HepG2 (cell line): ENCODE results near the gene NME8. TPM values are rescaled to one million over a fixed set of nuclear protein-coding genes. Genes with fewer than 3 reads are reported as not detected.

Source experiments
- GFI1 ChIP-seq: sonication (generic); formaldehyde crosslinking; IDR thresholded peaks from 2 replicates; pipeline ENCODE4 v1.5.0; 2020; ENCODE audit warnings: missing genetic modification reagents, mild to moderate bottlenecking, borderline replicate concordance
- KLF9 ChIP-seq: IDR thresholded peaks from 2 replicates; pipeline ENCODE4 v1.6.1; 2016; ENCODE audit warnings: low read depth
- NFYC ChIP-seq: IDR thresholded peaks from 2 replicates; pipeline ENCODE4 v1.6.1; 2016; ENCODE audit warnings: missing genetic modification reagents, missing compliant biosample characterization
- TCF7L2 ChIP-seq: IDR thresholded peaks from 2 replicates; pipeline ENCODE4 v1.6.1; 2011; ENCODE audit warnings: mild to moderate bottlenecking, low read depth, low read length, moderate library complexity
- ZFP36 ChIP-seq: fragments of 150-350 bp; IDR thresholded peaks from 2 replicates; pipeline ENCODE4 v1.6.1; 2018; ENCODE audit warnings: borderline replicate concordance, low read length, low read depth; ENCODE audit not compliant: partially characterized antibody
- ZNF263 ChIP-seq: sonication (generic); formaldehyde crosslinking; IDR thresholded peaks from 2 replicates; pipeline ENCODE4 v1.4.0; 2020; ENCODE audit warnings: missing genetic modification reagents
- ZNF572 ChIP-seq: sonication (generic); formaldehyde crosslinking; IDR thresholded peaks from 2 replicates; pipeline ENCODE4 v1.5.1; 2020; ENCODE audit warnings: mild to moderate bottlenecking, missing genetic modification reagents
- polyA plus RNA-seq, 8 experiments: library from polyadenylated mRNA; depleted of rRNA in 3 of 8; stranded (reverse) in 7 of 8; unstranded in 1 of 8; fragments of >200 nt; fragmentation: Illumina TruSeq in 4 of 8; extraction: Trizol in 4 of 8; gene quantifications; 2 replicates each; pipeline versions ENCODE4 v1.2.1 to v1.2.3, GENCODE V29; 2011 to 2016; ENCODE audit warnings: low read depth in 4 of 8, missing spikeins in 1 of 8, mixed read lengths in 1 of 8; ENCODE audit not compliant: insufficient read depth in 1 of 8
- total RNA-seq, 5 experiments: library from RNA; depleted of rRNA; stranded (reverse); fragments of >200 nt; fragmentation: Illumina TruSeq; extraction: Trizol; gene quantifications; 2 replicates each; pipeline ENCODE4 v1.2.3, GENCODE V29; 2016; ENCODE audit warnings: low read depth in 1 of 5
- TF ChIP-seq, protein P1 (sequence below): IDR thresholded peaks from 2 replicates; pipeline ENCODE4 v1.6.1; 2016; ENCODE audit warnings: missing compliant biosample characterization, missing genetic modification reagents, borderline replicate concordance
- TF ChIP-seq, protein P2 (sequence below): IDR thresholded peaks from 2 replicates; pipeline ENCODE4 v1.6.1; 2016; ENCODE audit warnings: missing genetic modification reagents, missing compliant biosample characterization
- TF ChIP-seq, protein P3 (sequence below): IDR thresholded peaks from 2 replicates; pipeline ENCODE4 v1.6.1; 2016; ENCODE audit warnings: mild to moderate bottlenecking, missing biosample characterization, missing genetic modification reagents
- TF ChIP-seq, protein P4 (sequence below): sonication (generic); formaldehyde crosslinking; IDR thresholded peaks from 2 replicates; pipeline ENCODE4 v1.8.0; 2022; ENCODE audit warnings: low read depth, missing genetic modification reagents
- TF ChIP-seq, protein P5 (sequence below): sonication (generic); formaldehyde crosslinking; IDR thresholded peaks from 2 replicates; pipeline ENCODE4 v1.5.0; 2020; ENCODE audit warnings: mild to moderate bottlenecking, missing genetic modification reagents, borderline replicate concordance
- TF ChIP-seq, protein P6 (sequence below): sonication (generic); formaldehyde crosslinking; IDR thresholded peaks from 2 replicates; pipeline ENCODE4 v1.8.1; 2023; ENCODE audit warnings: mild to moderate bottlenecking, inconsistent platforms, moderate library complexity, missing genetic modification reagents, borderline replicate concordance
- TF ChIP-seq, protein P7 (sequence below): sonication (generic); formaldehyde crosslinking; IDR thresholded peaks from 2 replicates; pipeline ENCODE4 v1.4.0; 2020; ENCODE audit warnings: missing genetic modification reagents
- TF ChIP-seq, protein P8 (sequence below): sonication (generic); formaldehyde crosslinking; IDR thresholded peaks from 2 replicates; pipeline ENCODE4 v1.5.1; 2020; ENCODE audit warnings: missing genetic modification reagents, mild to moderate bottlenecking, borderline replicate concordance

NME8 gene
- total and polyA plus RNA-seq, 2 of the 13 experiments (the other 11 are each of a cell fraction or from before 2014, with no cell fraction given), result not detected

DNA sequence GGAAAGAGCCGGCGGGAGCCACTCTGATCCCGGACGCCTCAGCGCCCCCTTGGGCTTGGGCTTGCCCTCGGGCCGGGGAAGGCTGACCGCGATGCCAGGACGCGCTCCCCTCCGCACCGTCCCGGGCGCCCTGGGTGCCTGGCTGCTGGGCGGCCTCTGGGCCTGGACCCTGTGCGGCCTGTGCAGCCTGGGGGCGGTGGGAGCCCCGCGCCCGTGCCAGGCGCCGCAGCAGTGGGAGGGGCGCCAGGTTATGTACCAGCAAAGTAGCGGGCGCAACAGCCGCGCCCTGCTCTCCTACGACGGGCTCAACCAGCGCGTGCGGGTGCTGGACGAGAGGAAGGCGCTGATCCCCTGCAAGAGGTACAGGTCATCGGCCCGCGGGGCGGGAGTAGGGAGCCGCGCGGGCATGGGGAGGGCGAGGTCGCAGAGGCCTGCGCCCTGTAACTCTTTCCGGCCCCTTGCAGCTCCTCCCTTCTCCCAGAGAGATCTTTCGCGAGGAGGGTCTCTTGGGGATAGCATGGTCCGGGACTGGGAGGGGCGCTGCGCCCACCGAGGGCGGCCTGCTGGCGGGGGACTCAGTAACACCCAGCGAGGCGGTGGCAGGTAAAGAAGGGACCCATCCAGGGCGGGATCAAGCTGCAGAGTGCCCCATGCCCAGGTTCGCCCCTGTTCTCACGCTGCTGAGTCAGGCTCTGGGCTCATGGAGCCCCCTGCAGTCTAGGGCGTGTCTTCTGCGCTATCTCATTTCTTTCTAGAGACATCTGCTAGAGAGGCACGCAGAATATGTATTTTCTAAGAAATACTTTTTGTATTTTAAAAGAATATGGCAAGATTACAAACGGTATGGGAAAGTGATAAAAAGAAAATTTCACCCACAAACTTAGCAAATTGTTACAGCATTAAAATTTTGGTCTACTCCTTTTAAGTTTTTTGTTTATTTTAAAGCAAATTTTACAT, 72.7 kb downstream of the NME8 start (continued):
- TF ChIP-seq, protein P1, sequence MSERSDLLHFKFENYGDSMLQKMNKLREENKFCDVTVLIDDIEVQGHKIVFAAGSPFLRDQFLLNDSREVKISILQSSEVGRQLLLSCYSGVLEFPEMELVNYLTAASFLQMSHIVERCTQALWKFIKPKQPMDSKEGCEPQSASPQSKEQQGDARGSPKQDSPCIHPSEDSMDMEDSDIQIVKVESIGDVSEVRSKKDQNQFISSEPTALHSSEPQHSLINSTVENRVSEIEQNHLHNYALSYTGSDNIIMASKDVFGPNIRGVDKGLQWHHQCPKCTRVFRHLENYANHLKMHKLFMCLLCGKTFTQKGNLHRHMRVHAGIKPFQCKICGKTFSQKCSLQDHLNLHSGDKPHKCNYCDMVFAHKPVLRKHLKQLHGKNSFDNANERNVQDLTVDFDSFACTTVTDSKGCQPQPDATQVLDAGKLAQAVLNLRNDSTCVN (CRISPR knock-in tag), result peak; percentile 53; the same call in 1 of the 2 replicates
- TF ChIP-seq KLF9 (CRISPR knock-in tag) (no peak), TCF7L2 (no peak), GFI1 (CRISPR knock-in tag) (no peak), ZNF572 (no peak), ZFP36 (no peak), NFYC (no peak), ZNF263 (no peak; the same call in 1 of the 2 replicates)
- TF ChIP-seq, protein P2, sequence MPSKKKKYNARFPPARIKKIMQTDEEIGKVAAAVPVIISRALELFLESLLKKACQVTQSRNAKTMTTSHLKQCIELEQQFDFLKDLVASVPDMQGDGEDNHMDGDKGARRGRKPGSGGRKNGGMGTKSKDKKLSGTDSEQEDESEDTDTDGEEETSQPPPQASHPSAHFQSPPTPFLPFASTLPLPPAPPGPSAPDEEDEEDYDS (CRISPR knock-in tag), result no peak; the same call in 1 of the 2 replicates
- TF ChIP-seq, protein P3, sequence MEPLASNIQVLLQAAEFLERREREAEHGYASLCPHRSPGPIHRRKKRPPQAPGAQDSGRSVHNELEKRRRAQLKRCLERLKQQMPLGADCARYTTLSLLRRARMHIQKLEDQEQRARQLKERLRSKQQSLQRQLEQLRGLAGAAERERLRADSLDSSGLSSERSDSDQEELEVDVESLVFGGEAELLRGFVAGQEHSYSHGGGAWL (CRISPR knock-in tag), result 0 out of 2 replicates have a peak, but pooled peaks have one; percentile 40
- TF ChIP-seq, protein P4, sequence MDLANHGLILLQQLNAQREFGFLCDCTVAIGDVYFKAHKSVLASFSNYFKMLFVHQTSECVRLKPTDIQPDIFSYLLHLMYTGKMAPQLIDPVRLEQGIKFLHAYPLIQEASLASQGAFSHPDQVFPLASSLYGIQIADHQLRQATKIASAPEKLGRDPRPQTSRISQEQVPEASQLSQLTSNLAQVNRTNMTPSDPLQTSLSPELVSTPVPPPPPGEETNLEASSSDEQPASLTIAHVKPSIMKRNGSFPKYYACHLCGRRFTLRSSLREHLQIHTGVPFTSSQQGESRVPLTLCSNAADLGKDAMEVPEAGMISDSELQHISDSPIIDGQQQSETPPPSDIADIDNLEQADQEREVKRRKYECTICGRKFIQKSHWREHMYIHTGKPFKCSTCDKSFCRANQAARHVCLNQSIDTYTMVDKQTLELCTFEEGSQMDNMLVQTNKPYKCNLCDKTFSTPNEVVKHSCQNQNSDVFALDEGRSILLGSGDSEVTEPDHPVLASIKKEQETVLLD (CRISPR knock-in tag), result no peak
- TF ChIP-seq, protein P5, sequence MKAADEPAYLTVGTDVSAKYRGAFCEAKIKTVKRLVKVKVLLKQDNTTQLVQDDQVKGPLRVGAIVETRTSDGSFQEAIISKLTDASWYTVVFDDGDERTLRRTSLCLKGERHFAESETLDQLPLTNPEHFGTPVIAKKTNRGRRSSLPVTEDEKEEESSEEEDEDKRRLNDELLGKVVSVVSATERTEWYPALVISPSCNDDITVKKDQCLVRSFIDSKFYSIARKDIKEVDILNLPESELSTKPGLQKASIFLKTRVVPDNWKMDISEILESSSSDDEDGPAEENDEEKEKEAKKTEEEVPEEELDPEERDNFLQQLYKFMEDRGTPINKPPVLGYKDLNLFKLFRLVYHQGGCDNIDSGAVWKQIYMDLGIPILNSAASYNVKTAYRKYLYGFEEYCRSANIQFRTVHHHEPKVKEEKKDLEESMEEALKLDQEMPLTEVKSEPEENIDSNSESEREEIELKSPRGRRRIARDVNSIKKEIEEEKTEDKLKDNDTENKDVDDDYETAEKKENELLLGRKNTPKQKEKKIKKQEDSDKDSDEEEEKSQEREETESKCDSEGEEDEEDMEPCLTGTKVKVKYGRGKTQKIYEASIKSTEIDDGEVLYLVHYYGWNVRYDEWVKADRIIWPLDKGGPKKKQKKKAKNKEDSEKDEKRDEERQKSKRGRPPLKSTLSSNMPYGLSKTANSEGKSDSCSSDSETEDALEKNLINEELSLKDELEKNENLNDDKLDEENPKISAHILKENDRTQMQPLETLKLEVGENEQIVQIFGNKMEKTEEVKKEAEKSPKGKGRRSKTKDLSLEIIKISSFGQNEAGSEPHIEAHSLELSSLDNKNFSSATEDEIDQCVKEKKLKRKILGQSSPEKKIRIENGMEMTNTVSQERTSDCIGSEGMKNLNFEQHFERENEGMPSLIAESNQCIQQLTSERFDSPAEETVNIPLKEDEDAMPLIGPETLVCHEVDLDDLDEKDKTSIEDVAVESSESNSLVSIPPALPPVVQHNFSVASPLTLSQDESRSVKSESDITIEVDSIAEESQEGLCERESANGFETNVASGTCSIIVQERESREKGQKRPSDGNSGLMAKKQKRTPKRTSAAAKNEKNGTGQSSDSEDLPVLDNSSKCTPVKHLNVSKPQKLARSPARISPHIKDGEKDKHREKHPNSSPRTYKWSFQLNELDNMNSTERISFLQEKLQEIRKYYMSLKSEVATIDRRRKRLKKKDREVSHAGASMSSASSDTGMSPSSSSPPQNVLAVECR (CRISPR knock-in tag), result peak; percentile 72; the same call in 1 of the 2 replicates
- TF ChIP-seq, protein P6, sequence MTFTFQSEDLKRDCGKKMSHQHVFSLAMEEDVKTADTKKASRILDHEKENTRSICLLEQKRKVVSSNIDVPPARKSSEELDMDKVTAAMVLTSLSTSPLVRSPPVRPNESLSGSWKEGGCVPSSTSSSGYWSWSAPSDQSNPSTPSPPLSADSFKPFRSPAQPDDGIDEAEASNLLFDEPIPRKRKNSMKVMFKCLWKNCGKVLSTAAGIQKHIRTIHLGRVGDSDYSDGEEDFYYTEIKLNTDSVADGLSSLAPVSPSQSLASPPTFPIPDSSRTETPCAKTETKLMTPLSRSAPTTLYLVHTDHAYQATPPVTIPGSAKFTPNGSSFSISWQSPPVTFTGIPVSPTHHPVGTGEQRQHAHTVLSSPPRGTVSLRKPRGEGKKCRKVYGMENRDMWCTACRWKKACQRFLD (CRISPR knock-in tag), result 0 out of 2 replicates have a peak, but pooled peaks have one; percentile 19
- TF ChIP-seq, protein P7, sequence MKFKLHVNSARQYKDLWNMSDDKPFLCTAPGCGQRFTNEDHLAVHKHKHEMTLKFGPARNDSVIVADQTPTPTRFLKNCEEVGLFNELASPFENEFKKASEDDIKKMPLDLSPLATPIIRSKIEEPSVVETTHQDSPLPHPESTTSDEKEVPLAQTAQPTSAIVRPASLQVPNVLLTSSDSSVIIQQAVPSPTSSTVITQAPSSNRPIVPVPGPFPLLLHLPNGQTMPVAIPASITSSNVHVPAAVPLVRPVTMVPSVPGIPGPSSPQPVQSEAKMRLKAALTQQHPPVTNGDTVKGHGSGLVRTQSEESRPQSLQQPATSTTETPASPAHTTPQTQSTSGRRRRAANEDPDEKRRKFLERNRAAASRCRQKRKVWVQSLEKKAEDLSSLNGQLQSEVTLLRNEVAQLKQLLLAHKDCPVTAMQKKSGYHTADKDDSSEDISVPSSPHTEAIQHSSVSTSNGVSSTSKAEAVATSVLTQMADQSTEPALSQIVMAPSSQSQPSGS (CRISPR knock-in tag), result no peak
- TF ChIP-seq, protein P8, sequence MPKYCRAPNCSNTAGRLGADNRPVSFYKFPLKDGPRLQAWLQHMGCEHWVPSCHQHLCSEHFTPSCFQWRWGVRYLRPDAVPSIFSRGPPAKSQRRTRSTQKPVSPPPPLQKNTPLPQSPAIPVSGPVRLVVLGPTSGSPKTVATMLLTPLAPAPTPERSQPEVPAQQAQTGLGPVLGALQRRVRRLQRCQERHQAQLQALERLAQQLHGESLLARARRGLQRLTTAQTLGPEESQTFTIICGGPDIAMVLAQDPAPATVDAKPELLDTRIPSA (CRISPR knock-in tag), result no peak
